ENCODE measurements around the gene CFDP1. TPM values are rescaled to one million over a fixed set of nuclear protein-coding genes. Genes with fewer than 3 reads are reported as not detected.
A peak's percentile ranks its signal among the peaks of the same experiment; 100 is the strongest.

Gene CFDP1
- total and polyA plus RNA-seq, 2 of the 13 experiments (the other 11 are each of a cell fraction or from before 2014, with no cell fraction given), result 78.6 to 153 TPM

GRCh38 chr16:75432828-75433731, at the start of gene CFDP1 (continued):
- TF ChIP-seq, protein P1, sequence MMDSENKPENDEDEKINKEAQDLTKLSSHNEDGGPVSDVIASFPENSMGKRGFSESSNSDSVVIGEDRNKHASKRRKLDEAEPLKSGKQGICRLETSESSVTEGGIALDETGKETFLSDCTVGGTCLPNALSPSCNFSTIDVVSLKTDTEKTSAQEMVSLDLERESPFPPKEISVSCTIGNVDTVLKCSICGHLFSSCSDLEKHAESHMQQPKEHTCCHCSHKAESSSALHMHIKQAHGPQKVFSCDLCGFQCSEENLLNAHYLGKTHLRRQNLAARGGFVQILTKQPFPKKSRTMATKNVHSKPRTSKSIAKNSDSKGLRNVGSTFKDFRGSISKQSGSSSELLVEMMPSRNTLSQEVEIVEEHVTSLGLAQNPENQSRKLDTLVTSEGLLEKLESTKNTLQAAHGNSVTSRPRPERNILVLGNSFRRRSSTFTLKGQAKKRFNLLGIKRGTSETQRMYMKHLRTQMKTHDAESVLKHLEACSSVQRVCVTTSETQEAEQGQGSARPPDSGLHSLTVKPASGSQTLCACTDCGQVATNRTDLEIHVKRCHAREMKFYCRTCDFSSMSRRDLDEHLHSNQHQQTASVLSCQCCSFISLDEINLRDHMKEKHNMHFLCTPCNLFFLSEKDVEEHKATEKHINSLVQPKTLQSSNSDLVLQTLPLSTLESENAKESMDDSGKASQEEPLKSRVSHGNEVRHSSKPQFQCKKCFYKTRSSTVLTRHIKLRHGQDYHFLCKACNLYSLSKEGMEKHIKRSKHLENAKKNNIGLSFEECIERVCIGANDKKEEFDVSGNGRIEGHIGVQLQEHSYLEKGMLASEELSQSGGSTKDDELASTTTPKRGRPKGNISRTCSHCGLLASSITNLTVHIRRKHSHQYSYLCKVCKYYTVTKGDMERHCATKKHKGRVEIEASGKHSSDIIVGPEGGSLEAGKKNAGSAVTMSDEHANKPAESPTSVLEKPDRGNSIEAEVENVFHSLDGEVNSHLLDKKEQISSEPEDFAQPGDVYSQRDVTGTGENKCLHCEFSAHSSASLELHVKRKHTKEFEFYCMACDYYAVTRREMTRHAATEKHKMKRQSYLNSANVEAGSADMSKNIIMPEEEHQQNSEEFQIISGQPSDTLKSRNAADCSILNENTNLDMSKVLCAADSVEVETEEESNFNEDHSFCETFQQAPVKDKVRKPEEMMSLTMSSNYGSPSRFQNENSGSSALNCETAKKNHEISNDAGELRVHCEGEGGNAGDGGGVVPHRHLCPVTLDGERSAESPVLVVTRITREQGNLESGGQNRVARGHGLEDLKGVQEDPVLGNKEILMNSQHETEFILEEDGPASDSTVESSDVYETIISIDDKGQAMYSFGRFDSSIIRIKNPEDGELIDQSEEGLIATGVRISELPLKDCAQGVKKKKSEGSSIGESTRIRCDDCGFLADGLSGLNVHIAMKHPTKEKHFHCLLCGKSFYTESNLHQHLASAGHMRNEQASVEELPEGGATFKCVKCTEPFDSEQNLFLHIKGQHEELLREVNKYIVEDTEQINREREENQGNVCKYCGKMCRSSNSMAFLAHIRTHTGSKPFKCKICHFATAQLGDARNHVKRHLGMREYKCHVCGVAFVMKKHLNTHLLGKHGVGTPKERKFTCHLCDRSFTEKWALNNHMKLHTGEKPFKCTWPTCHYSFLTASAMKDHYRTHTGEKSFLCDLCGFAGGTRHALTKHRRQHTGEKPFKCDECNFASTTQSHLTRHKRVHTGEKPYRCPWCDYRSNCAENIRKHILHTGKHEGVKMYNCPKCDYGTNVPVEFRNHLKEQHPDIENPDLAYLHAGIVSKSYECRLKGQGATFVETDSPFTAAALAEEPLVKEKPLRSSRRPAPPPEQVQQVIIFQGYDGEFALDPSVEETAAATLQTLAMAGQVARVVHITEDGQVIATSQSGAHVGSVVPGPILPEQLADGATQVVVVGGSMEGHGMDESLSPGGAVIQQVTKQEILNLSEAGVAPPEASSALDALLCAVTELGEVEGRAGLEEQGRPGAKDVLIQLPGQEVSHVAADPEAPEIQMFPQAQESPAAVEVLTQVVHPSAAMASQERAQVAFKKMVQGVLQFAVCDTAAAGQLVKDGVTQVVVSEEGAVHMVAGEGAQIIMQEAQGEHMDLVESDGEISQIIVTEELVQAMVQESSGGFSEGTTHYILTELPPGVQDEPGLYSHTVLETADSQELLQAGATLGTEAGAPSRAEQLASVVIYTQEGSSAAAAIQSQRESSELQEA (CRISPR knock-in tag; IDR thresholded peaks at IDR 0.05; ENCODE audit: not compliant biosample characterization), result peak; percentile 97
- TF ChIP-seq ZNF878 (CRISPR knock-in tag; IDR thresholded peaks at IDR 0.05) (peak; percentile 85), POLR2AphosphoS2 (IDR thresholded peaks at IDR 0.05; ENCODE audit: low read depth, low read length) (no peak), ZNF224 (CRISPR knock-in tag; IDR thresholded peaks at IDR 0.05) (no peak; the same call in 1 of the 2 replicates), ETV5 (CRISPR knock-in tag; IDR thresholded peaks at IDR 0.05; ENCODE audit: borderline replicate concordance) (peak; percentile 43), ZXDC (CRISPR knock-in tag; IDR thresholded peaks at IDR 0.05) (0 out of 2 replicates have a peak, but pooled peaks have one; percentile 22), DNMT1 (CRISPR knock-in tag; IDR thresholded peaks at IDR 0.05) (peak; percentile 77; the same call in 1 of the 2 replicates), ISL2 (CRISPR knock-in tag; IDR thresholded peaks at IDR 0.05) (no peak; the same call in 1 of the 2 replicates), ZNF776 (CRISPR knock-in tag; IDR thresholded peaks at IDR 0.05) (peak; percentile 98), MIXL1 (CRISPR knock-in tag; IDR thresholded peaks at IDR 0.05) (peak; percentile 41; the same call in 1 of the 2 replicates), XRCC5 (optimal IDR thresholded peaks at IDR 0.05; ENCODE audit: low read length) (peak; percentile 70), CREBL2 (CRISPR knock-in tag; IDR thresholded peaks at IDR 0.05; ENCODE audit: borderline replicate concordance) (peak; percentile 95; the same call in 1 of the 2 replicates), SUZ12 (IDR thresholded peaks at IDR 0.05; ENCODE audit: low read depth, low read length) (peak; percentile 76), SNRNP70 (IDR thresholded peaks at IDR 0.05; ENCODE audit: low read depth, low read length) (no peak), NFYC (CRISPR knock-in tag; IDR thresholded peaks at IDR 0.05) (peak; percentile 61)
- TF ChIP-seq, protein P2, sequence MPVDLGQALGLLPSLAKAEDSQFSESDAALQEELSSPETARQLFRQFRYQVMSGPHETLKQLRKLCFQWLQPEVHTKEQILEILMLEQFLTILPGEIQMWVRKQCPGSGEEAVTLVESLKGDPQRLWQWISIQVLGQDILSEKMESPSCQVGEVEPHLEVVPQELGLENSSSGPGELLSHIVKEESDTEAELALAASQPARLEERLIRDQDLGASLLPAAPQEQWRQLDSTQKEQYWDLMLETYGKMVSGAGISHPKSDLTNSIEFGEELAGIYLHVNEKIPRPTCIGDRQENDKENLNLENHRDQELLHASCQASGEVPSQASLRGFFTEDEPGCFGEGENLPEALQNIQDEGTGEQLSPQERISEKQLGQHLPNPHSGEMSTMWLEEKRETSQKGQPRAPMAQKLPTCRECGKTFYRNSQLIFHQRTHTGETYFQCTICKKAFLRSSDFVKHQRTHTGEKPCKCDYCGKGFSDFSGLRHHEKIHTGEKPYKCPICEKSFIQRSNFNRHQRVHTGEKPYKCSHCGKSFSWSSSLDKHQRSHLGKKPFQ (CRISPR knock-in tag; IDR thresholded peaks at IDR 0.05; ENCODE audit: insufficient replicate concordance), result peak; percentile 88

Measured in HepG2 (cell line).